T47D (cell line): ENCODE measurements around the gene KAZN.

Experiments used
- DNase-seq, 2 experiments: peaks; one replicate each; pipeline versions ENCODE4 v3.0.0 to v3.0.0-alpha.2; 2011 to 2012; ENCODE audit warnings: low read depth in 1 of 2, low spot score in 1 of 2
- JUND ChIP-seq: IDR thresholded peaks from 2 replicates; pipeline ENCODE4 v1.6.1; 2012; ENCODE audit warnings: low read depth
- in situ Hi-C: cut with HindIII; loops from 2 replicates; pipeline ENCODE4 v1.10.0; 2016; ENCODE audit warnings: low sequenced_read_pairs, low pct_unique_long_range_greater_than_20kb

The KAZN gene

DNA sequence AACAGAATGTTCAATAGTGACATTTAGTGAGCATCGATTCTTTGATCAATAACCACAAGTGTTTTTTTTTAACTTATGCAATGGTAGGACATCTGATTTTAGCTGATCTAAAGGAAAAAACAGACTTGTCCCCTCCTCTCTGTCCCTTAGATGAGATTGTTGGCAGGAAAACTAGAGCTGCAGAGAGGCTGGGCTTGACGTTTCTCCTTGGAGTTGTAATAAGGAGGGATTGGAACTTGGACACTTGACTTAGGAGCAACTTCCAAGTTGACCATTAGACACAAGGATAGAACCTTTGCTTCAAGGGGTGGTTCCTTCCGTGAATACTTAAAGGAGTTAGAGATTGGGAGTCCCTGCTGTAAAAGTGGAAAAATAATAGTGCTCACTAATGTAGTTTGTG is 49.9 kb downstream of the KAZN start:
- no peak for TF ChIP-seq JUND
- in situ Hi-C loops = no loop called here
- DNase-seq = no peak

DNA sequence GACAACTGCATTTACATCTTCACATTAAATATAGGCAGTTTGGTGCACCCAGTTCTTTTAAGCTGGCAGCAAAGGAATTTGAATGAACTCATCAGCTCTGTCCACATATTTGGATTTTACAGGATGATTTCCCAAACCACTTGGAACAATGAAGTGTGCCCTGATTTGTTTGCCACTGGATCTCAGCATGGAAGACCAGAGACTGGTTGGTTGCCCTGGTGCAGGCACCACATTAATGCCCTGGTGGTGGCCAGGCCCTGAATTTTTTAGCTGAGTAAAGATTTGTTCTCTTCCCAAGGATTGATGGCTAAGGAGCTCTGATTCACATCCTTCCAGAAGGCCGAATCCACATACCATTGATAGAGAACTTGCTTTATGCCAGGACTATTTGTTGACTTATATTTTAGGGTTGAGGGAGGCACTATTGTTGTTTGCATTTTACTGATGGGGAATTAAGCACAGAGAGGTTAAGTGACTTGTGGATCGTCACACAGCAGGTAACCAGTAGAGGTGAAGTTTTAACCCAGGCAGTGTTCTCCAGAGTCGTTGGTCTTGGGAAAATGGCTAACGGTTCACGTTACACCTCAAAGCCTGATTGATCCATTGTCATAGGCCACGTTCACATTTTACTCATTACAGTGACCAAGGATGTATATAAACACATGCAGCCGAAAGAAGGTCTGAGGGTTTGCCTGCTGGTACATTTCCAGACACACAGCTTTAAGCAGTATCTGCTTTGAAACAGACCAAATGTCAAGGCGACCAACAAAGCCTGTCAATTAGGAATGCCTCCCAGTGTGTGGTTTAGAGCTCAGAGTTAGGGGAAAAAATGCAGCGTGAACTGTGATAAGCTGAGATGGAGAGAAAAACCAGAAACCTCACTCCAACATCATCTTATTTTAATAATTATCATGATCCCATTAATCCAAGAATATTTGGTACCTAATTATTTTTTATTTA is 50.7 kb downstream of the KAZN start:
- DNase-seq = no peak
- no peak for TF ChIP-seq JUND
- in situ Hi-C loops = no loop called here

DNA sequence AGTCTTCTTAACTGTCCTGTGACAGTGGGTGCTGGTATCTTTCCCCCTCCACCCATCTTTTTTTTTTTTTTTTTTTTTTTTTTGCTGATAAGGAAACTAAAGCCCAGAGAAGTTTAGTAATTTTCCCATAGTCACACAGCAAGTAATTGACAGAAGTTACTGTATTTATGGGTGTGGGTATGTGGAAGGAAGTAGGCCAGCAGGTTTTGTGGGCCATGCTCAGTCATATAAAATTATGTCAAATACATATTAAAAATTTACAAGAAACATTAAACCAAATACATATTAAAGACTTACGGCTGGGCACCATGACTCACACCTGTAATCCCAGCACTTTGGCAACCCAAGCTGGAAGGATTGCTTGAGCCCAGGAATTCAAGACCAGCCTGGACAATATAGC is 51.5 kb downstream of the KAZN start:
- DNase-seq = no peak
- no peak for TF ChIP-seq JUND
- in situ Hi-C loops = no loop called here

DNA sequence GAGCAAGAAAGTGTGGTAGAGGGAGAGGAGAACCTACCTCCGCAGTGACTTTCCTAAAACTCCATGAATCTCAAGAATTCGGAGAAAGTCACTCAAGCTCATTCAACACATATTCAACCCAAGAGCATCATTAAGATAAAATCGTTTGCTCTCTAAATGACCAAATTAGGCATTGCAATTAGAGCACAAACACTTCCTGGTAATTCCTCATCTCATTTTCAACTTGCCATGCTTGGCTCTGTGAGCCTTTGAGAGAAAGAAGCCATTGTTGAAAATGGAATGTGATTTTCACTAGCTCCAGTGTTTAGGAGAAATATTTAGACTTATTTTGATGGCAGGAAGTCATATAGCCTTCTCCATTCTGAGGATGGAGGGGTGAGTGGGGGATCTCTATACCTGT is 52.5 kb downstream of the KAZN start:
- TF ChIP-seq JUND = no peak
- no peak for DNase-seq
- in situ Hi-C loops = no loop called here

DNA sequence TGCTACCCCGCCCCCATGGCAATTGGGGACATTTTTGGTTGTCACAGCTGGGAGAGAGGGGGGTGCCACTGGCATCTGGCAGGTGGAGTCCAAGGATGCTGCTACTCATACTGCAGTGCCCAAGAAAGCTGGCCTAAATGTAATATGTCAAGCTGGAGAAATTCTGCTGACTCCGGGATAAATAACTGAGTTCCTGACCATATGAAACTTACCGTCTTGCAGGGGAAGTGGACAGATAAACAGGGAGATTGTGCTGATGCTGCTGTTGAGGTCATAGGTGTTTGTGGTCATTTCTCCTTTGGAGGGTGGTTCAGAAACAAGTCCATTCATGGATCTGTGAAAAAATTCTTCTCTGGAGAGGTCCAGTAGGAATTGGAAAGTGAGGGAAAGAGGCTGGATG is 54.4 kb downstream of the KAZN start:
- no peak for DNase-seq
- in situ Hi-C loops = no loop called here
- no peak for TF ChIP-seq JUND

DNA sequence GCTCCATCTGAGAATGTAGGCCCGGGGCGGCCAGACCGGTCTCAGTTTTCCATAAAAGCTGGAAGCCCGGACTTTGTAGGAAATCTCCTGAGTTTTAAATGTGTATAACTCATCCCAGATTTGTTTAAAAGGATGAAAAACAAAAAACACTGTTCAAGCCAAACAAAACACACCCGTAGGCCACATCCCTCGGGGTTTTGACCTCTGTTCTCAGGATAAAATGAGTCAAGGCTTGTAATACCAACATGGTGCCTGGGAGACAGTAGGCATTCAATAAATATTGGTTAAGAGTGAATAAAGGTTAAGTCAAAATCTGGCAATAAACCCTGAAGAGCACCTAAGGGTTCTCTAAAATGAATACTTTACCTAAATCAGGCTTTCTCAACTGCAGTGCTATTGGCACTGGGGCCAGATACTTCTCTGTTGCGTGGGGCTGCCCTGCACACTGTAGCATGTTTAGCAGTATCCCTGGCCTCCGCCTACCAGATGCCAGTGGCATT is 55.0 kb downstream of the KAZN start:
- DNase-seq = no peak
- in situ Hi-C loops = no loop called here
- no peak for TF ChIP-seq JUND

DNA sequence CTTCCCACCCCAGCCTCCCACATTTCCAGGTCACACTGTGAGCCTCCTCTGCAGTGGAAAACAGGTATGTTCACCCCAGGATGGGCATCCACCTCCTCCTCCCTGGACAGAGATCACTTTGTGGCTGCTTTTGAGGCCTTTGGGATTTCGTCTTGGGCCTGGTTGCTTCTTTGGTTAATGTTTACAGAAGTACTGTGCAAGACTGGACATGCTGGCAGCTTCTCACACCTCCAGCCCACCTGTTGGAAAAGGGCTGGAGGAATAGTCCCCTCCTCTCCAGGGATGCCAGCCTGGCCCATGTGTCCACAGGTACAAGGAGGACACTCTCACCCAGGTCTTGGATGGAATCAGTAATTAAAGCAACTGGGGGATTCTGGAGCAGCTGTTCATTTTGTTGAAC is 56.1 kb downstream of the KAZN start:
- in situ Hi-C loops = no loop called here

DNA sequence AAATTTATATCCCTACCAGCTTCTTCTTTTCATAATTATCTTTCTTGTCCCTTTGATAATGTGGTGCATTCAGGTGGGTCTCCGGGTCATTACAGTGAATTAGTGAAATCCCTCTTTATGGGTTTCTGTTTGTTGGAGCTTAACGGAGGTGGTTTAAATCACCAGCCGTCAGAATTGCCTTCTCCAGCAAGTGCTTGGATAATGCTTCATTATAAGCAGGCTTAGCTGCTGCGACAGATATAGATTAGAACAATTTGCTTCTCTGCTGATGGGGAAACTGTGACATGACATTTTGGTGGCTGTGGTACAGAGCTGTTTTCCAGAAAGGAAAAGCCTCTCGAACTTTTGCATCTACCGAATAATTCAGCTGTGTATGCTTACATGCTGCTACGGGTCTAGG is 56.9 kb downstream of the KAZN start:
- in situ Hi-C loops = no loop called here
- no peak for TF ChIP-seq JUND
- DNase-seq = no peak

More for the DNA sequence above, 56.1 kb downstream of the KAZN start:
- no peak for TF ChIP-seq JUND
- no peak for DNase-seq

DNA sequence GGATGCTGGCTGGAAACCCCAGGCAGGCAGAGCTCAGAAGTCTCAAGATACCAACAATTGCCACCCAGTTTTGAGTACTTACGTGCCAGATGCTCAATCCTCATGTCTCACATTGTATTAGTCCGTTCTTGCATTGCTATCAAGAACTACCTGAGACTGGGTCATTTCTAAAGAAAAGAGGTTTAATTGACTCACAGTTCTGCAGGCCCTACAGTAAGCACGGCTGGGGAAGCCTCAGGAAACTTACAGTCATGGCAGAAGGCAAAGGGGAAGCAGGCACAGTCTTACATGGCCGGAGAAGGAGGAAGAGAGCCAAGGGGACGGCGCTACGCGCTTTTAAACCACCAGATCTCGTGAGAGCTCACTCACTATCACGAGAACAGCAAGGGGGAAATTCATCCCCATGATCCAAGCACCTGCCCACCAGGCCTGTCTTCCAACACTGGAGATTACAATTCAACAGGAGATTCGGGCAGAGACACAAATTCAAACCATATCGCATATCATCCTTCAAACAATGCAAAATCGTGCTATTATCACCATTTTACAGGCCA is 58.0 kb downstream of the KAZN start:
- in situ Hi-C loops = no loop called here
- no peak for DNase-seq
- no peak for TF ChIP-seq JUND

DNA sequence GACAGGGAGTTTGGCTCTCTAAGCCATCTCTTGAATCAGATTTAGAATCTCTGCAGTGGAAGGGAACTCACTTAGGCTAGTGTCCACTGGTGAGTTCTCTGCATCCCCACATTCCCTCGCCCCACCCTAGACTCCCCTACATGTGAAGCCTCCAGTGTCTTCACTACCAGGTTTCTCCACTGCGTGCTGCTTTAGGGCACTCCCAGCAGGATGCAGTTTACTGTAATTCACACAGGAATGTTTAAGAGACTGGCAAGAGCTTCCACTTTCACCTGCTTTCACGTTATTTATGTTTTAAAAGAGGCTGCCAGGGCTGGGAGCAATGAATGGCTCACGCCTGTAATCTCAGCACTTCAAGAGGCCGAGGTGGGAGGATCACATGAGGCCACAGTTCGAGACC is 60.2 kb downstream of the KAZN start:
- DNase-seq = no peak
- in situ Hi-C loops = no loop called here
- TF ChIP-seq JUND = no peak

DNA sequence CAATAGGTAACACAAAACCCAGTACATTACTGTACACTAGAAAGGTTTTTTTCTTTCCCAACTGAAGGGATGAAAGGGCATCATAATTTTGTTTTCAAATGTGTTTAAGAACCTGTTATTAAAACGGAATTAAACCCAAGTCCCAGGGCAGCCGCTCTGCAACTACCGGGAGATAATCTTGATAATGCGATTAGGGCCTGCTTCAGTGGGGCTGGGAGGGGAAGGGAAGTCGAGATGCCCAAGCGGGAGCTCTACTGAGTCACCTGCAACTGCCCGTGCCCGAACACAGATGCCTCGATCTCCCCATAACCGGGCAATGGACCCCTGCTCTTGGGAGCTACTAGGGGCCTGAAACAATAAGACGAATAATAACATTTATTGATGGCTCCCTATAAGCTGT is 61.4 kb downstream of the KAZN start:
- TF ChIP-seq JUND = no peak
- DNase-seq = no peak
- in situ Hi-C loops = no loop called here

DNA sequence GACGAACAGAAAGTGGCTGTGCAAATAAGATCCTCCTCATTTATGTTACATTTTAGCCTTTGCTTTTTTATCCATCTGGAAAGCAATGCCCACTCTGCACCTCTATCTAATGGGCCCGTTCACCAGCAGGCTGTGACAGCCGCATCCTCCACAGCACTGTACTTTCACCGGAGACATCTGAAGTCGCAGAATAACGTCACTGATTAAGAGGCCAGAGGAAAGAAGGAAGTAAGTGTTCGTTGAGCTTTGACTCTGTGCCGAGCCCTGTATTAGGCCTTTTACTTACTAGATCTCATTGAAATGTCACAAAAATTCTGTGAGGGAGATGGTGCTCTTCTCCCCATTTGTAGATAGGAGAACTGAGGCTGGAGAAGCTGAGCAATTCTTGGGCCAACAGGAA is 62.3 kb downstream of the KAZN start:
- in situ Hi-C loops = no loop called here
- DNase-seq = no peak
- TF ChIP-seq JUND = no peak

DNA sequence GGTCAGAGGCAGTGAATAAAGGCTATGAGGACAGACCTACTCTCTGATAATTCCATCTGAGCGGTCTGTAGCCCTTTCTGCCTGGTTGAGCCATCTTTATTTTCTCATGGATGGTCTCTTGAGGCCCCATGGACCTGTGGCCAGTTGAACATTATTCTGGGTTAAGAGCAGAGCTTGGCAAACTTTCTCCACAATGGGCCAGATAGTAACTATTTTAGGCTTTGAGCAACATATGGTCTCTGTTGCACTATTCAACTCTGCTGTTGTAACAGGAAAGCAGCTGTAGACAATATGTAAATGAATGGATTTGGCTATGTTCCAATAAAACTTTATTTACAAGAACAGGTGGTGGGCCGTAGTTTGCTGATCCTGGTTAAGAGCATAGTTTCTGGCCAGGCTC is 62.7 kb downstream of the KAZN start:
- in situ Hi-C loops = no loop called here
- TF ChIP-seq JUND = no peak
- no peak for DNase-seq
